Endothelial cell of umbilical vein (primary cell): ENCODE measurements around the gene ELOVL1.

Experiments used
- POLR2A ChIP-seq: IDR thresholded peaks from 2 replicates; pipeline ENCODE4 v1.6.1; 2012; ENCODE audit warnings: low read depth, mild to moderate bottlenecking, control low read depth, low read length
- TF ChIP-seq, protein P1 (sequence below), 2 donors: IDR thresholded peaks; 1 replicate in 1 of 2; 2 replicates in 1 of 2; pipeline ENCODE4 v1.5.1; 2011; ENCODE audit warnings: low read length in 2 of 2, mild to moderate bottlenecking in 2 of 2, moderate library complexity in 2 of 2, control low read depth in 1 of 2, inconsistent platforms in 1 of 2, low read depth in 1 of 2; ENCODE audit not compliant: insufficient read depth in 1 of 2; ENCODE audit errors: extremely low read depth in 1 of 2

DNA sequence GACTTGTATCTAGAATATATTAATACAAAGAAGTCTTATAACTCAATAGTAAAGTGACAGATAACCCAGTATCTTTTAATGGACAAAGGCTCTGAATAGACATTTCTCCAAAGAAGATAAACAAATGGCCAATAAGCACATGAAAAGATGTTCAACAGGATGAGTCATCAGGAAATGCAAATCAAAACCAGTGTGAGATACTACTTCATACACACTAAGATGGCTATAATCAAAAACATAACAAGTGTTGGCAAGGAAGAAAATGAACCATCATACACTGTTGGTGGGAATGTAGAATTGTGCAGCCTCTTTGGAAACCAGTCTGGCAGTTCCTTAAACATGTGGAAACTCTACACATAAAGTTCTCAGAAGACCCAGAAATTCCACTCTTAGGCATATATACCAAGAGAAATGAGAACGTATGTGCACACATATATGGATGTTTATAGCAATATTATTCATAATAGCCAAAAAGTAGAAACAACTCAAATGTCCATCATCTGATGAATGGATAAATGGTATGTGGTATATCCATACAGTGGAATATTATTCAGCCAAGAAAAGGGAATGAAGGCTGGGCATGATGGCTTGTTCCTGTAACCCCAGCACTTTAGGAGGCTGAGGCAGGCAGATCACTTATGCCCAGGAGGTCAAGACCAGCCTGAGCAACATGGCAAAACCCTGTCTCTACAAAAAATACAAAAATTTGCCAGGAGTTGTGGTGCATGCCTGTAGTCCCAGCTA, 40.1 kb downstream of the ELOVL1 start:
- TF ChIP-seq POLR2A = peak; percentile 40
- TF ChIP-seq, protein P1, sequence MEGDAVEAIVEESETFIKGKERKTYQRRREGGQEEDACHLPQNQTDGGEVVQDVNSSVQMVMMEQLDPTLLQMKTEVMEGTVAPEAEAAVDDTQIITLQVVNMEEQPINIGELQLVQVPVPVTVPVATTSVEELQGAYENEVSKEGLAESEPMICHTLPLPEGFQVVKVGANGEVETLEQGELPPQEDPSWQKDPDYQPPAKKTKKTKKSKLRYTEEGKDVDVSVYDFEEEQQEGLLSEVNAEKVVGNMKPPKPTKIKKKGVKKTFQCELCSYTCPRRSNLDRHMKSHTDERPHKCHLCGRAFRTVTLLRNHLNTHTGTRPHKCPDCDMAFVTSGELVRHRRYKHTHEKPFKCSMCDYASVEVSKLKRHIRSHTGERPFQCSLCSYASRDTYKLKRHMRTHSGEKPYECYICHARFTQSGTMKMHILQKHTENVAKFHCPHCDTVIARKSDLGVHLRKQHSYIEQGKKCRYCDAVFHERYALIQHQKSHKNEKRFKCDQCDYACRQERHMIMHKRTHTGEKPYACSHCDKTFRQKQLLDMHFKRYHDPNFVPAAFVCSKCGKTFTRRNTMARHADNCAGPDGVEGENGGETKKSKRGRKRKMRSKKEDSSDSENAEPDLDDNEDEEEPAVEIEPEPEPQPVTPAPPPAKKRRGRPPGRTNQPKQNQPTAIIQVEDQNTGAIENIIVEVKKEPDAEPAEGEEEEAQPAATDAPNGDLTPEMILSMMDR (IDR thresholded peaks at IDR 0.05; ENCODE audit: extremely low read depth in 1 of 2, insufficient read depth in 1 of 2, low read depth in 1 of 2, low read length in 2 of 2) = no peak
